IMR-90 (cell line): ENCODE data around the gene RPS6KA4. TPM values are rescaled to one million over a fixed set of nuclear protein-coding genes. Genes with fewer than 3 reads are reported as not detected.
"Not testable (repeated sequence)": the region's sequence is repeated elsewhere in the genome, so short reads cannot be mapped to it uniquely, and the experiment has no call there.

ENCODE experiments used
- ATAC-seq: fragments of 200-7000 bp; cut with Tn5 transposase; 2 replicates; pipeline ENCODE4 v1.9.1; 2020; ENCODE audit warnings: low read depth, mild to moderate bottlenecking, moderate library complexity
- BruUV-seq: library from RNA; stranded (reverse); fragments of 400-500 nt; replicated peaks from 2 replicates; lab custom pipeline; 2021; lab: Mats Ljungman, UMichigan
- CTCF ChIA-PET: fragments of 300-600 bp; formaldehyde crosslinking; extraction: SDS; loops from one replicate; lab custom pipeline; 2021; ENCODE audit warnings: antibody characterized with exemption; lab: Yijun Ruan, JAX
- POLR2A ChIA-PET: fragments of 300-600 bp; sonication (Branson Sonifier 250); formaldehyde crosslinking; loops from one replicate; lab custom pipeline; 2022; ENCODE audit warnings: antibody characterized with exemption; ENCODE audit not compliant: unreplicated experiment; lab: Charles Lee
- DNase-seq: peaks from one replicate; pipeline ENCODE4 v3.0.0; 2013
- H2AFZ ChIP-seq: replicated peaks from 2 replicates; pipeline ENCODE3; 2013; ENCODE audit warnings: low read length, mild to moderate bottlenecking; ENCODE audit not compliant: poor library complexity
- H2AK5ac ChIP-seq: 2 replicates; pipeline ENCODE4 v1.6.1; 2013; ENCODE audit warnings: low read depth, low read length, inconsistent platforms
- H2AK9ac ChIP-seq: replicated peaks from 2 replicates; pipeline ENCODE3; 2013; ENCODE audit warnings: mild to moderate bottlenecking, low read depth, low read length, moderate library complexity; ENCODE audit not compliant: poor library complexity
- H2BK120ac ChIP-seq: 2 replicates; pipeline ENCODE4 v1.6.1; 2013; ENCODE audit warnings: low read depth, low read length, inconsistent platforms
- H2BK15ac ChIP-seq: 3 replicates; pipeline ENCODE4 v1.6.1; 2013; ENCODE audit warnings: low read depth, low read length, inconsistent platforms
- H2BK20ac ChIP-seq: 2 replicates; pipeline ENCODE4 v1.6.1; 2013; ENCODE audit warnings: low read depth, mild to moderate bottlenecking, inconsistent platforms, low read length, moderate library complexity
- H2BK5ac ChIP-seq: 2 replicates; pipeline ENCODE4 v1.6.1; 2013; ENCODE audit warnings: mild to moderate bottlenecking, low read depth, low read length, inconsistent platforms; ENCODE audit not compliant: poor library complexity, severe bottlenecking
- H3K14ac ChIP-seq: replicated peaks from 2 replicates; pipeline ENCODE4 v1.6.1; 2013; ENCODE audit warnings: low read depth, low read length, inconsistent platforms
- H3K18ac ChIP-seq: 2 replicates; pipeline ENCODE4 v1.6.1; 2013; ENCODE audit warnings: low read depth, low read length, control low read depth
- H3K23ac ChIP-seq: 2 replicates; pipeline ENCODE4 v1.6.1; 2013; ENCODE audit warnings: low read depth, low read length, inconsistent platforms
- H3K27ac ChIP-seq: 2 replicates; pipeline ENCODE4 v1.5.1; 2013; ENCODE audit warnings: mild to moderate bottlenecking, control low read depth, low read length; ENCODE audit not compliant: insufficient read depth
- H3K27me3 ChIP-seq: 2 replicates; pipeline ENCODE4 v1.6.1; 2013; ENCODE audit warnings: low read length; ENCODE audit not compliant: control insufficient read depth, insufficient read depth
- H3K36me3 ChIP-seq: 2 replicates; pipeline ENCODE4 v1.6.1; 2013; ENCODE audit warnings: low read length, mixed read lengths; ENCODE audit not compliant: control insufficient read depth, insufficient read depth
- H3K4ac ChIP-seq: 2 replicates; pipeline ENCODE4 v1.6.1; 2013; ENCODE audit warnings: low read depth, low read length, inconsistent platforms
- H3K4me1 ChIP-seq: 2 replicates; pipeline ENCODE4 v1.6.1; 2013; ENCODE audit warnings: low read length, mixed read lengths; ENCODE audit not compliant: control insufficient read depth, insufficient read depth
- H3K4me2 ChIP-seq: 2 replicates; pipeline ENCODE4 v1.6.1; 2013; ENCODE audit warnings: low read depth, mild to moderate bottlenecking, control low read depth, low read length, moderate library complexity
- H3K4me3 ChIP-seq: 2 replicates; pipeline ENCODE4 v1.5.1; 2013; ENCODE audit warnings: low read depth, mild to moderate bottlenecking, control low read depth, low read length, moderate library complexity; ENCODE audit not compliant: insufficient read depth
- H3K56ac ChIP-seq: 2 replicates; pipeline ENCODE4 v1.6.1; 2013; ENCODE audit warnings: low read length, inconsistent platforms; ENCODE audit not compliant: insufficient read depth; ENCODE audit errors: extremely low read depth
- H3K79me1 ChIP-seq, 2 experiments: 2 replicates each; pipeline ENCODE4 v1.6.1; 2013; ENCODE audit warnings: low read length in 2 of 2, inconsistent platforms in 1 of 2, low read depth in 1 of 2
- H3K9ac ChIP-seq: 2 replicates; pipeline ENCODE4 v1.6.1; 2013; ENCODE audit warnings: low read depth, low read length, control low read depth
- H3K9me1 ChIP-seq: 2 replicates; pipeline ENCODE4 v1.6.1; 2013; ENCODE audit warnings: low read length, inconsistent platforms; ENCODE audit not compliant: insufficient read depth
- H3K9me3 ChIP-seq: 2 replicates; pipeline ENCODE4 v1.6.1; 2013; ENCODE audit warnings: low read length; ENCODE audit not compliant: control insufficient read depth, insufficient read depth
- H4K20me1 ChIP-seq: 2 replicates; pipeline ENCODE4 v1.6.1; 2013; ENCODE audit warnings: low read length, inconsistent platforms; ENCODE audit not compliant: insufficient read depth
- H4K5ac ChIP-seq: 2 replicates; pipeline ENCODE4 v1.6.1; 2013; ENCODE audit warnings: mild to moderate bottlenecking, low read depth, low read length, control low read depth
- H4K8ac ChIP-seq, 2 experiments: 2 replicates each; pipeline ENCODE4 v1.6.1; 2013; ENCODE audit warnings: low read depth in 2 of 2, low read length in 2 of 2, control low read depth in 1 of 2, inconsistent platforms in 1 of 2
- H4K91ac ChIP-seq: 2 replicates; pipeline ENCODE4 v1.6.1; 2013; ENCODE audit warnings: low read depth, low read length, inconsistent platforms; ENCODE audit not compliant: insufficient read depth
- WGBS, 2 experiments: methylation state at CpG; one replicate each; pipeline versions ENCODE4 v1.1.5 to v1.1.7; 2013; ENCODE audit warnings: missing lambda C conversion rate in 2 of 2; ENCODE audit not compliant: insufficient read length in 1 of 2; ENCODE audit errors: extremely low coverage in 2 of 2; 5-methylcytosine and 5-hydroxymethylcytosine counted together
- dilution Hi-C: fragments of 300-500 bp; cut with HindIII; formaldehyde crosslinking; loops from one replicate; pipeline ENCODE4 v1.14.3; 2018; ENCODE audit warnings: low sequenced_read_pairs; ENCODE audit not compliant: unreplicated experiment
- in situ Hi-C: fragments of 300-500 bp; cut with MboI; formaldehyde crosslinking; loops from 3 replicates; pipeline ENCODE4 v1.14.3; 2019; ENCODE audit warnings: low sequenced_read_pairs, inconsistent platforms, mixed read lengths
- intact Hi-C: fragments of 100-400 bp; cut with micrococcal nuclease; formaldehyde crosslinking; loops from 2 replicates; pipeline ENCODE4 v1.10.0; 2022
- polyA plus RNA-seq, 3 experiments: library from polyadenylated mRNA; depleted of rRNA; stranded (reverse); fragments of >200 nt; gene quantifications; 2 replicates each; pipeline ENCODE4 v1.2.3, GENCODE V29; 2012; ENCODE audit warnings: low replicate concordance in 1 of 3
- total RNA-seq: library from RNA; depleted of rRNA; stranded (reverse); fragments of >200 nt; gene quantifications from 2 replicates; pipeline ENCODE4 v1.2.3, GENCODE V29; 2012

RPS6KA4 gene
- total and polyA plus RNA-seq, 2 of the 4 experiments (the other 2 are of a cell fraction), result 38.8 to 52.9 TPM

GRCh38 chr11:64315667-64316526 is 43.1 kb upstream of the RPS6KA4 start:
- H3K4me2 ChIP-seq, H4K91ac ChIP-seq, H3K23ac ChIP-seq, POLR2A ChIA-PET, H4K20me1 ChIP-seq, H3K14ac ChIP-seq, H3K18ac ChIP-seq, H3K9me3 ChIP-seq, H3K4ac ChIP-seq, H2AK9ac ChIP-seq, H2BK120ac ChIP-seq, H2BK20ac ChIP-seq, H3K4me1 ChIP-seq, H3K9ac ChIP-seq, H3K27me3 ChIP-seq, H4K8ac ChIP-seq, H3K4me3 ChIP-seq, H2BK5ac ChIP-seq, in situ Hi-C loops, BruUV-seq, H3K27ac ChIP-seq, ATAC-seq, H4K5ac ChIP-seq, H2BK15ac ChIP-seq, CTCF ChIA-PET, H2AFZ ChIP-seq, intact Hi-C loops, dilution Hi-C loops, DNase-seq, H3K56ac ChIP-seq, H2AK5ac ChIP-seq: not testable (repeated sequence)
- Histone ChIP-seq H3K9me1 (peaks cover 11% of the 10 kb centered on the region), H3K79me1 (peaks cover 10 to 46% of the 10 kb centered on the region in 2 experiments), H3K36me3 (peaks cover 15% of the 10 kb centered on the region)
- 90% methylated on average over 15 of the region's 25 CpGs; no CpG with 5 or more reads in 1 of the 2 experiments for WGBS, 2 experiments
